CD4-positive, alpha-beta T cell (primary cell): ENCODE results near the gene TREX2. TPM values are rescaled to one million over a fixed set of nuclear protein-coding genes. Genes with fewer than 3 reads are reported as not detected.

Experiments
- ATAC-seq: fragments of 200-7000 bp; cut with Tn5 transposase; one replicate; pipeline ENCODE4 v1.10.0; 2022; ENCODE audit warnings: mild to moderate bottlenecking; ENCODE audit not compliant: poor library complexity
- CTCF ChIA-PET: fragments of 350-600 bp; sonication (Branson Sonifier 250); formaldehyde crosslinking; loops from one replicate; lab custom pipeline; 2021; ENCODE audit warnings: antibody characterized with exemption, inconsistent platforms; lab: Charles Lee
- POLR2A ChIA-PET: fragments of 350-600 bp; sonication (Branson Sonifier 250); formaldehyde crosslinking; loops from one replicate; lab custom pipeline; 2021; ENCODE audit warnings: antibody characterized with exemption, inconsistent platforms; lab: Charles Lee
- DNase-seq, 14 experiments: peaks; one replicate each; pipeline ENCODE4 v3.0.0-alpha.2; 2013 to 2020; ENCODE audit warnings: mixed read lengths in 2 of 14
- H3K27ac ChIP-seq, 2 donors: one replicate each; pipeline versions ENCODE4 v1.5.1 to v1.7.0; 2013; ENCODE audit warnings: low read length in 2 of 2, low read depth in 1 of 2, mild to moderate bottlenecking in 1 of 2
- H3K27me3 ChIP-seq, 2 experiments: 1 replicate in 1 of 2; 2 replicates in 1 of 2; pipeline versions ENCODE4 v1.6.1 to v1.7.0; 2013; ENCODE audit warnings: low read length in 2 of 2, control low read depth in 1 of 2, mild to moderate bottlenecking in 1 of 2, moderate library complexity in 1 of 2; ENCODE audit not compliant: insufficient read depth in 2 of 2, control insufficient read depth in 1 of 2
- H3K36me3 ChIP-seq: one replicate; pipeline ENCODE4 v1.6.1; 2013; ENCODE audit warnings: low read length, control low read depth; ENCODE audit not compliant: insufficient read depth
- H3K4me1 ChIP-seq: one replicate; pipeline ENCODE4 v1.6.1; 2013; ENCODE audit warnings: low read length, control low read depth; ENCODE audit not compliant: insufficient read depth
- H3K4me3 ChIP-seq: one replicate; pipeline ENCODE4 v1.5.1; 2013; ENCODE audit warnings: mild to moderate bottlenecking, low read length, moderate library complexity
- H3K9me3 ChIP-seq, 2 experiments: 1 replicate in 1 of 2; 2 replicates in 1 of 2; pipeline versions ENCODE4 v1.6.1 to v1.7.0; 2013; ENCODE audit warnings: low read length in 2 of 2, mild to moderate bottlenecking in 2 of 2, control low read depth in 1 of 2, moderate library complexity in 1 of 2; ENCODE audit not compliant: control insufficient read depth in 1 of 2, insufficient read depth in 1 of 2
- H3K27ac Mint-ChIP-seq: one replicate; pipeline ENCODE4 v1.8.0; 2020; ENCODE audit warnings: mixed read lengths
- H3K27me3 Mint-ChIP-seq: one replicate; pipeline ENCODE4 v1.8.0; 2021; ENCODE audit warnings: mixed read lengths
- H3K36me3 Mint-ChIP-seq: one replicate; pipeline ENCODE4 v1.8.0; 2021; ENCODE audit warnings: low read depth, mixed read lengths
- H3K4me1 Mint-ChIP-seq: one replicate; pipeline ENCODE4 v1.8.0; 2021; ENCODE audit warnings: low read depth, mixed read lengths
- H3K4me3 Mint-ChIP-seq: one replicate; pipeline ENCODE4 v1.8.0; 2020; ENCODE audit warnings: mild to moderate bottlenecking, mixed read lengths
- H3K9me3 Mint-ChIP-seq: one replicate; pipeline ENCODE4 v1.8.0; 2020; ENCODE audit warnings: mixed read lengths
- intact Hi-C, 2 experiments: fragments of 100-400 bp; cut with DNase I in 1 of 2; cut with micrococcal nuclease in 1 of 2; formaldehyde crosslinking; loops; one replicate each; pipeline versions ENCODE4 v1.15.1 to v1.9.0; 2023 to 2025; cut with DNase I, micrococcal nuclease
- total RNA-seq, 174 experiments: library from RNA in 2 of 174; stranded (reverse) in 2 of 174; gene quantifications; one replicate each; pipeline ENCODE4 v1.2.3 and lab custom pipeline; 2021 to 2026
- TF ChIP-seq, protein P1 (sequence below): fragments of 200-600 bp; IDR thresholded peaks from one replicate; pipeline ENCODE4 v1.8.0; 2022; ENCODE audit warnings: antibody characterized with exemption, mild to moderate bottlenecking

TREX2 gene
- total RNA-seq, 2 experiments from 2014 or later: 1.1 to 1.4 TPM

GRCh38 chrX:153444333-153445011 lies 1.4 kb downstream of the TREX2 start:
- Histone ChIP-seq H3K9me3 (no peaks in the 10 kb centered on the region), H3K36me3 (peaks cover 2% of the 10 kb centered on the region), H3K27me3 (no peaks in the 10 kb centered on the region), H3K27ac (no peak overlapping the region), H3K4me1 (no peaks in the 10 kb centered on the region), H3K4me3 (no peak overlapping the region)
- Mint-ChIP-seq H3K4me3 (no peak overlapping the region), H3K27ac (no peak overlapping the region), H3K36me3 (no peaks in the 10 kb centered on the region), H3K4me1 (no peaks in the 10 kb centered on the region), H3K9me3 (no peaks in the 10 kb centered on the region), H3K27me3 (no peaks in the 10 kb centered on the region)
- no peak for DNase-seq
- ATAC-seq: no peak
- TF ChIP-seq, protein P1, sequence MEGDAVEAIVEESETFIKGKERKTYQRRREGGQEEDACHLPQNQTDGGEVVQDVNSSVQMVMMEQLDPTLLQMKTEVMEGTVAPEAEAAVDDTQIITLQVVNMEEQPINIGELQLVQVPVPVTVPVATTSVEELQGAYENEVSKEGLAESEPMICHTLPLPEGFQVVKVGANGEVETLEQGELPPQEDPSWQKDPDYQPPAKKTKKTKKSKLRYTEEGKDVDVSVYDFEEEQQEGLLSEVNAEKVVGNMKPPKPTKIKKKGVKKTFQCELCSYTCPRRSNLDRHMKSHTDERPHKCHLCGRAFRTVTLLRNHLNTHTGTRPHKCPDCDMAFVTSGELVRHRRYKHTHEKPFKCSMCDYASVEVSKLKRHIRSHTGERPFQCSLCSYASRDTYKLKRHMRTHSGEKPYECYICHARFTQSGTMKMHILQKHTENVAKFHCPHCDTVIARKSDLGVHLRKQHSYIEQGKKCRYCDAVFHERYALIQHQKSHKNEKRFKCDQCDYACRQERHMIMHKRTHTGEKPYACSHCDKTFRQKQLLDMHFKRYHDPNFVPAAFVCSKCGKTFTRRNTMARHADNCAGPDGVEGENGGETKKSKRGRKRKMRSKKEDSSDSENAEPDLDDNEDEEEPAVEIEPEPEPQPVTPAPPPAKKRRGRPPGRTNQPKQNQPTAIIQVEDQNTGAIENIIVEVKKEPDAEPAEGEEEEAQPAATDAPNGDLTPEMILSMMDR: no peak
- intact Hi-C loops: no loop called here
- CTCF ChIA-PET: no interaction called here
- POLR2A ChIA-PET: no interaction called here

- intact Hi-C loops: no loop called here
- H3K4me1 Mint-ChIP-seq: no peaks in the 10 kb centered on the region
- H3K9me3 Mint-ChIP-seq: no peaks in the 10 kb centered on the region
- TF ChIP-seq, protein P1: no peak
- H3K36me3 ChIP-seq: no peaks in the 10 kb centered on the region
- ATAC-seq (no peak), DNase-seq (no peak)
- no peak overlapping the region for H3K4me3 ChIP-seq
- CTCF ChIA-PET: no interaction called here
- no peak overlapping the region for H3K4me3 Mint-ChIP-seq
- H3K36me3 Mint-ChIP-seq: no peaks in the 10 kb centered on the region
- no peaks in the 10 kb centered on the region for H3K9me3 ChIP-seq
- POLR2A ChIA-PET: no interaction called here
- H3K27me3 ChIP-seq: no peaks in the 10 kb centered on the region
- H3K27me3 Mint-ChIP-seq: peaks cover 1% of the 10 kb centered on the region
- H3K4me1 ChIP-seq: no peaks in the 10 kb centered on the region
- H3K27ac ChIP-seq: no peak overlapping the region
- H3K27ac Mint-ChIP-seq: no peak overlapping the region
Observed at GRCh38 chrX:153443476-153444332, 2.2 kb downstream of the TREX2 start.

GRCh38 chrX:153442463-153442862 lies 3.4 kb downstream of the TREX2 start:
- ChIA-PET POLR2A (no interaction called here), CTCF (no interaction called here)
- H3K4me1 Mint-ChIP-seq: no peaks in the 10 kb centered on the region

More at GRCh38 chrX:153442463-153442862, 3.4 kb downstream of the TREX2 start:
- Histone ChIP-seq H3K36me3 (no peaks in the 10 kb centered on the region), H3K9me3 (no peaks in the 10 kb centered on the region), H3K4me1 (no peaks in the 10 kb centered on the region), H3K27me3 (no peaks in the 10 kb centered on the region), H3K27ac (no peak overlapping the region), H3K4me3 (no peak overlapping the region)
- Mint-ChIP-seq H3K36me3 (no peaks in the 10 kb centered on the region), H3K9me3 (no peaks in the 10 kb centered on the region), H3K4me3 (no peak overlapping the region), H3K27ac (no peak overlapping the region), H3K27me3 (peaks cover 7% of the 10 kb centered on the region)
- DNase-seq (no peak), ATAC-seq (no peak)
- intact Hi-C loops: no loop called here
- TF ChIP-seq, protein P1: no peak
